ENCODE results near the gene SEC22A. TPM values are rescaled to one million over a fixed set of nuclear protein-coding genes. Genes with fewer than 3 reads are reported as not detected.

Gene SEC22A
- total and polyA plus RNA-seq, 10 of the 15 experiments (the other 5 are each of a cell fraction or from before 2014, with no cell fraction given) = 19.3 to 70.3 (median 36.7) TPM

- Histone ChIP-seq H3K4me3 (no peak overlapping the region), H3K9ac (ENCODE audit: control insufficient read depth, insufficient read depth, low read length) (no peak overlapping the region), H3K27me3 (replicated peaks in 1 of 2; ENCODE audit: control insufficient read depth in 2 of 2, insufficient read depth in 2 of 2, low read length in 1 of 2) (no peaks in the 10 kb centered on the region), H2AFZ (ENCODE audit: control insufficient read depth, low read depth, low read length) (no peak overlapping the region), H3K79me2 (ENCODE audit: control insufficient read depth, insufficient read depth, low read length) (no peaks in the 10 kb centered on the region), H3K9me3 (replicated peaks; ENCODE audit: control insufficient read depth, insufficient read depth, low read length) (no peaks in the 10 kb centered on the region), H3K4me1 (ENCODE audit: control insufficient read depth, insufficient read depth, low read length) (no peaks in the 10 kb centered on the region), H4K20me1 (ENCODE audit: control insufficient read depth, insufficient read depth) (no peaks in the 10 kb centered on the region), H3K27ac (ENCODE audit: control insufficient read depth, insufficient read depth) (no peak overlapping the region), H3K4me2 (ENCODE audit: control insufficient read depth, insufficient read depth) (no peak overlapping the region), H3K36me3 (ENCODE audit: control insufficient read depth in 2 of 2, insufficient read depth in 2 of 2, low read length in 1 of 2) (peaks cover 4 to 12% of the 10 kb centered on the region in 2 experiments; a peak in 3 of 4 replicates)
- SMC1A ChIA-PET (ENCODE audit: uncharacterized antibody, unreplicated experiment) = interaction anchor here (1.0 to 1.1 kb wide), 2 partner anchors 10 to 34 kb away, joined by 3 read pairs; no protein-coding TSS in a partner anchor
- RAD21 ChIA-PET (ENCODE audit: unreplicated experiment) = no interaction called here
- POLR2A ChIA-PET = interaction anchor here (0.6 kb wide), 1 partner anchor 24 kb away, joined by 3 read pairs; no protein-coding TSS in a partner anchor
- CTCF ChIA-PET = interaction anchor here (1.1 kb wide), 1 partner anchor 59 kb away, joined by 3 read pairs; no protein-coding TSS in a partner anchor
- no TSS peak for BruUV-seq (replicated peaks)
- in situ Hi-C loops (cut with MboI) = no loop called here
- TF ChIP-seq SKIL (IDR thresholded peaks at IDR 0.05; ENCODE audit: low read depth, poor library complexity, severe bottlenecking) = no peak
- TF ChIP-seq NR2C2 (IDR thresholded peaks at IDR 0.05; ENCODE audit: borderline replicate concordance, control insufficient read depth, insufficient read length, low read depth) = no peak
- TF ChIP-seq SREBF1 (IDR thresholded peaks at IDR 0.05; ENCODE audit: low read length) = no peak
- no peak for TF ChIP-seq STAT3 (IDR thresholded peaks at IDR 0.05; ENCODE audit: low read depth, low read length)
- no peak for TF ChIP-seq TAF1 (IDR thresholded peaks at IDR 0.05; ENCODE audit: borderline replicate concordance, low read depth, low read length)
- intact Hi-C loops (cut with micrococcal nuclease; ENCODE audit: unreplicated experiment) = no loop called here
- 94% methylated on average over 10 of the region's 10 CpGs for WGBS (ENCODE audit: insufficient coverage, insufficient replicate concordance, low lambda C conversion rate, missing lambda C conversion rate)
- ATAC-seq (no peak), FAIRE-seq (no peak), DNase-seq (ENCODE audit: low read depth, low spot score) (no peak)
Measured at GRCh38 chr3:123158899-123159390, 42.8 kb upstream of the SEC22A start.

Measured in GM12878 (cell line).